Peyer's patch (tissue), 4 donors: Measurements from ENCODE around the gene ATXN1.

Source experiments
- POLR2A ChIP-seq, 2 donors: fragments of 450-650 bp; IDR thresholded peaks; one replicate each; pipeline ENCODE4 v1.5.1; 2017; ENCODE audit warnings: antibody characterized with exemption in 2 of 2, mild to moderate bottlenecking in 2 of 2, moderate library complexity in 2 of 2
- TF ChIP-seq, protein P1 (sequence below), 6 experiments: fragments of 450-650 bp in 4 of 6; fragments of 200-600 bp in 2 of 6; sonication (generic) in 1 of 6; IDR thresholded peaks; one replicate each; pipeline ENCODE4 v1.5.1; 2017 to 2019; ENCODE audit warnings: antibody characterized with exemption in 6 of 6, mild to moderate bottlenecking in 3 of 6, moderate library complexity in 1 of 6

DNA sequence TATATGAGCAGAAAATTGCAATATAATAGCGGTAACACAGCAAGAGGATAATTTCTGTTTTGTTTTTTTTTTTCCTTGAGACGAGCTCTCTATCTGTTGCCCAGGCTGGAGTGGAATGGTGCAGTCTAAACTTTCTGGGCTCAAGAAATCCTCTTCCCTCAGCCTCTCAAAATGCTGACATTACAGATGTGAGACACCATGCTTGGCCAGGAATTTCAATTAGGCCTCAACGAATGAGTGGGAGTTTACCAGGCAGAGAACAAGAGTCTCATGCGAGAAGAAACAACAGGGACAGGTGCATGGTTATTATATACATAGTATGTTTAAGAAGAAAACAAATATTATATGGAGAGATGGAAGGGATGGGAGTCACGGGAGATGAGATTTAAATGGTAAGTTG, 111.4 kb downstream of the ATXN1 start:
- no peak for TF ChIP-seq POLR2A (IDR thresholded peaks at IDR 0.05)
- TF ChIP-seq, protein P1, sequence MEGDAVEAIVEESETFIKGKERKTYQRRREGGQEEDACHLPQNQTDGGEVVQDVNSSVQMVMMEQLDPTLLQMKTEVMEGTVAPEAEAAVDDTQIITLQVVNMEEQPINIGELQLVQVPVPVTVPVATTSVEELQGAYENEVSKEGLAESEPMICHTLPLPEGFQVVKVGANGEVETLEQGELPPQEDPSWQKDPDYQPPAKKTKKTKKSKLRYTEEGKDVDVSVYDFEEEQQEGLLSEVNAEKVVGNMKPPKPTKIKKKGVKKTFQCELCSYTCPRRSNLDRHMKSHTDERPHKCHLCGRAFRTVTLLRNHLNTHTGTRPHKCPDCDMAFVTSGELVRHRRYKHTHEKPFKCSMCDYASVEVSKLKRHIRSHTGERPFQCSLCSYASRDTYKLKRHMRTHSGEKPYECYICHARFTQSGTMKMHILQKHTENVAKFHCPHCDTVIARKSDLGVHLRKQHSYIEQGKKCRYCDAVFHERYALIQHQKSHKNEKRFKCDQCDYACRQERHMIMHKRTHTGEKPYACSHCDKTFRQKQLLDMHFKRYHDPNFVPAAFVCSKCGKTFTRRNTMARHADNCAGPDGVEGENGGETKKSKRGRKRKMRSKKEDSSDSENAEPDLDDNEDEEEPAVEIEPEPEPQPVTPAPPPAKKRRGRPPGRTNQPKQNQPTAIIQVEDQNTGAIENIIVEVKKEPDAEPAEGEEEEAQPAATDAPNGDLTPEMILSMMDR (IDR thresholded peaks at IDR 0.05), result no peak
